K562 (cell line): ENCODE measurements around the gene VTN. TPM values are rescaled to one million over a fixed set of nuclear protein-coding genes. Genes with fewer than 3 reads are reported as not detected.
A peak's percentile ranks its signal among the peaks of the same experiment; 100 is the strongest.

Experiments used
- ATAC-seq: fragments of 200-7000 bp; cut with Tn5 transposase; 3 replicates; pipeline ENCODE4 v1.9.1; 2020; ENCODE audit warnings: moderate library complexity
- BruUV-seq: library from RNA; stranded (reverse); fragments of 400-500 nt; replicated peaks from 2 replicates; lab custom pipeline; 2021; lab: Mats Ljungman, UMichigan
- CTCF ChIA-PET: fragments of 300-600 bp; formaldehyde crosslinking; extraction: SDS; loops from one replicate; lab custom pipeline; 2021; ENCODE audit warnings: low intra/inter-chr PET ratio; lab: Yijun Ruan, JAX
- POLR2A ChIA-PET: fragments of 300-600, 350-650 bp; sonication (Branson Sonifier 250); formaldehyde crosslinking; extraction: SDS; loops from one replicate; lab custom pipeline; 2021; ENCODE audit warnings: antibody characterized with exemption, inconsistent platforms; lab: Yijun Ruan, JAX
- DNase-seq, 4 experiments: peaks; one replicate each; pipeline versions ENCODE4 v3.0.0 to v3.0.0-alpha.2; 2011 to 2018; ENCODE audit warnings: low spot score in 3 of 4, mixed read lengths in 3 of 4; ENCODE audit errors: extremely low read depth in 1 of 4
- FAIRE-seq: peaks from 2 replicates; lab custom pipeline; 2011; peaks lifted over from hg19 to GRCh38; lab: Jason Lieb, UNC
- H2AFZ ChIP-seq: 2 replicates; pipeline ENCODE4 v1.6.0; 2011; ENCODE audit warnings: low read depth, low read length, control low read depth, inconsistent platforms
- H3K27ac ChIP-seq: fragments of 200-600 bp; 3 replicates; pipeline ENCODE4 v1.8.0; 2011; ENCODE audit warnings: low read depth, mild to moderate bottlenecking, control low read depth, inconsistent platforms, low read length, moderate library complexity, mixed read lengths; ENCODE audit errors: extremely low read depth
- H3K27me3 ChIP-seq, 2 experiments: fragments of 300-600 bp in 1 of 2; 2 replicates in 1 of 2; 3 replicates in 1 of 2; pipeline versions ENCODE4 v1.6.0 to v1.8.0; 2011; ENCODE audit warnings: inconsistent platforms in 2 of 2, low read length in 2 of 2, mild to moderate bottlenecking in 1 of 2, mixed read lengths in 1 of 2, moderate library complexity in 1 of 2; ENCODE audit not compliant: control insufficient read depth in 2 of 2, insufficient read depth in 2 of 2
- H3K36me3 ChIP-seq: fragments of 300-600 bp; 3 replicates; pipeline ENCODE4 v1.8.0; 2011; ENCODE audit warnings: mild to moderate bottlenecking, low read length, inconsistent platforms; ENCODE audit not compliant: control insufficient read depth, insufficient read depth
- H3K4me1 ChIP-seq, 2 experiments: fragments of 200-600 bp in 1 of 2; replicated peaks in 1 of 2; 2 replicates in 1 of 2; 3 replicates in 1 of 2; pipeline versions ENCODE4 v1.5.1 to v1.8.0; 2011; ENCODE audit warnings: inconsistent platforms in 2 of 2, low read length in 2 of 2, mild to moderate bottlenecking in 1 of 2, mixed read lengths in 1 of 2, moderate library complexity in 1 of 2; ENCODE audit not compliant: control insufficient read depth in 2 of 2, insufficient read depth in 2 of 2
- H3K4me2 ChIP-seq: 2 replicates; pipeline ENCODE4 v1.6.1; 2011; ENCODE audit warnings: low read length, control low read depth, inconsistent platforms, mixed read lengths; ENCODE audit not compliant: insufficient read depth
- H3K4me3 ChIP-seq: fragments of 200-600 bp; sonication (generic), shearing (Covaris generic); 2 replicates; pipeline ENCODE4 v1.5.1; 2016; ENCODE audit warnings: control low read depth, inconsistent platforms
- H3K79me2 ChIP-seq: fragments of 200-600 bp; 3 replicates; pipeline ENCODE4 v1.8.0; 2011; ENCODE audit warnings: low read length, inconsistent platforms; ENCODE audit not compliant: control insufficient read depth, insufficient read depth
- H3K9ac ChIP-seq, 2 experiments: 2 replicates each; pipeline versions ENCODE4 v1.6.0 to v1.6.1; 2011; ENCODE audit warnings: low read depth in 2 of 2, low read length in 2 of 2, control low read depth in 1 of 2, inconsistent platforms in 1 of 2, mild to moderate bottlenecking in 1 of 2, mixed read lengths in 1 of 2; ENCODE audit not compliant: insufficient read depth in 1 of 2
- H3K9me1 ChIP-seq: one replicate; pipeline ENCODE4 v1.6.0; 2011; ENCODE audit warnings: inconsistent platforms, mild to moderate bottlenecking, low read length, moderate library complexity; ENCODE audit not compliant: control insufficient read depth, insufficient read depth
- H3K9me3 ChIP-seq: replicated peaks from 2 replicates; pipeline ENCODE4 v1.5.1; 2011; ENCODE audit warnings: low read depth, low read length, inconsistent platforms; ENCODE audit not compliant: control insufficient read depth, insufficient read depth
- H4K20me1 ChIP-seq: replicated peaks from 2 replicates; pipeline ENCODE4 v1.6.1; 2011; ENCODE audit warnings: low read length, inconsistent platforms, mixed read lengths; ENCODE audit not compliant: control insufficient read depth, insufficient read depth
- CHAMP1 ChIP-seq: fragments of 450-650 bp; IDR thresholded peaks from 2 replicates; pipeline ENCODE4 v1.6.1; 2016; ENCODE audit warnings: mild to moderate bottlenecking
- DEAF1 ChIP-seq: fragments of 450-650 bp; formaldehyde crosslinking; IDR thresholded peaks from 2 replicates; pipeline ENCODE4 v1.4.0; 2020; ENCODE audit warnings: mild to moderate bottlenecking, moderate library complexity
- FOXK2 ChIP-seq, 2 experiments: fragments of 450-650 bp; IDR thresholded peaks in 1 of 2; conservative IDR thresholded peaks in 1 of 2; 2 replicates each; pipeline ENCODE4 v1.6.1; 2016; ENCODE audit warnings: low read depth in 2 of 2, mild to moderate bottlenecking in 1 of 2
- RBBP5 ChIP-seq: fragments of 200-600 bp; sonication (generic); IDR thresholded peaks from 2 replicates; pipeline ENCODE4 v1.6.1; 2012; ENCODE audit warnings: borderline replicate concordance, mild to moderate bottlenecking, low read length, control low read depth, inconsistent platforms; ENCODE audit not compliant: insufficient read depth, poor library complexity, severe bottlenecking
- RCOR1 ChIP-seq, 2 experiments: IDR thresholded peaks; 2 replicates each; pipeline ENCODE4 v1.6.1; 2012; ENCODE audit warnings: low read depth in 2 of 2, low read length in 2 of 2, borderline replicate concordance in 1 of 2, improper control_type of control experiment in 1 of 2
- TCF7L2 ChIP-seq: fragments of 150-350 bp; IDR thresholded peaks from 2 replicates; pipeline ENCODE4 v1.6.1; 2016; ENCODE audit warnings: low read depth, mild to moderate bottlenecking, low read length, moderate library complexity
- USF1 ChIP-seq: sonication (generic); formaldehyde crosslinking; IDR thresholded peaks from 2 replicates; pipeline ENCODE4 v1.9.0; 2022; ENCODE audit warnings: mild to moderate bottlenecking, missing genetic modification reagents
- ZNF561 ChIP-seq: fragments of 450-650 bp; formaldehyde crosslinking; conservative IDR thresholded peaks from 2 replicates; pipeline ENCODE4 v1.4.0; 2020; ENCODE audit warnings: mild to moderate bottlenecking, moderate library complexity
- WGBS: fragments of 100-300 bp; shearing (Covaris generic); methylation state at CpG from one replicate; pipeline ENCODE4 v1.1.6; 2016; ENCODE audit warnings: low coverage, mixed read lengths; ENCODE audit not compliant: insufficient coverage; ENCODE audit errors: missing lambda C conversion rate; 5-methylcytosine and 5-hydroxymethylcytosine counted together
- in situ Hi-C: fragments of 300-500 bp; cut with MboI; formaldehyde crosslinking; loops from 4 replicates; pipeline ENCODE4 v1.15.0; 2018; ENCODE audit warnings: inconsistent platforms, mixed read lengths
- intact Hi-C: fragments of 100-400 bp; cut with micrococcal nuclease; formaldehyde crosslinking; loops from 2 replicates; pipeline ENCODE4 v1.14.2; 2022
- polyA plus RNA-seq, 8 experiments: library from polyadenylated mRNA; depleted of rRNA in 4 of 8; stranded (reverse) in 5 of 8; unstranded in 3 of 8; fragments of >200 nt; fragmentation: Nextera tagmentation in 2 of 8; fragmentation: Illumina TruSeq in 1 of 8; extraction: Ambion mirVana in 2 of 8; extraction: Trizol in 1 of 8; gene quantifications; 2 replicates each; pipeline versions ENCODE4 v1.2.1 to v1.2.3, GENCODE V29; 2011 to 2014; ENCODE audit warnings: inconsistent platforms in 1 of 8, missing spikeins in 1 of 8
- total RNA-seq, 7 experiments: library from RNA; depleted of rRNA in 6 of 7; stranded (reverse); fragments of >200 nt in 6 of 7; fragmentation: Illumina TruSeq in 2 of 7; extraction: Trizol in 2 of 7; gene quantifications; 2 replicates each; pipeline versions ENCODE4 v1.2.1 to v1.2.3, GENCODE V29; 2011 to 2021; ENCODE audit warnings: low replicate concordance in 1 of 7

Gene VTN
- total and polyA plus RNA-seq, 9 of the 15 experiments (the other 6 are each of a cell fraction or from before 2014, with no cell fraction given): 0.13 to 1.0 (median 0.29) TPM; not detected in 1

- H3K27me3 ChIP-seq: no peaks in the 10 kb centered on the region
- H3K4me2 ChIP-seq: no peak overlapping the region
- intact Hi-C loops (no loop called here), in situ Hi-C loops (no loop called here)
- no peaks in the 10 kb centered on the region for H3K9me3 ChIP-seq
- H4K20me1 ChIP-seq: no peaks in the 10 kb centered on the region; the same call in none of the 2 replicates
- no peak overlapping the region for H3K4me3 ChIP-seq
- H3K36me3 ChIP-seq: peaks cover 92% of the 10 kb centered on the region
- TSS peak; percentile 24 for BruUV-seq
- H3K27ac ChIP-seq: no peak overlapping the region
- FAIRE-seq: peak; percentile 75
- WGBS: 67% methylated on average over 7 of the region's 7 CpGs
- no peaks in the 10 kb centered on the region for H3K79me2 ChIP-seq
- CTCF ChIA-PET: interaction anchor here (0.5 kb wide), 1 partner anchor 580 kb away, joined by 5 read pairs; no protein-coding TSS in a partner anchor
- peak; percentile 32 to 57 (median 40) for DNase-seq
- H3K9me1 ChIP-seq: peaks cover 2% of the 10 kb centered on the region
- no peak overlapping the region for H3K9ac ChIP-seq
- peaks cover 0 to 3% of the 10 kb centered on the region in 2 experiments; a peak in 1 of 5 replicates for H3K4me1 ChIP-seq
- peak; percentile 73 for ATAC-seq
- POLR2A ChIA-PET: interaction anchor here (0.7 to 4.2 kb wide), 5 partner anchors 10 to 1055 kb away, joined by 3 to 44 read pairs (median 4); partner anchors contain the start of genes IFT20, POLDIP2 and TNFAIP1
- no peak overlapping the region for H2AFZ ChIP-seq
- TF ChIP-seq DEAF1 (CRISPR knock-in tag) (peak; percentile 47; the same call in 1 of the 2 replicates), RCOR1 (IDR thresholded peaks at IDR 0.05; ENCODE audit: borderline replicate concordance in 1 of 2, low read depth in 2 of 2, low read length in 2 of 2) (peak in 1 of 2 experiments; percentile 85; a peak in 3 of 4 replicates), TCF7L2 (no peak), CHAMP1 (no peak), USF1 (CRISPR knock-in tag) (no peak), FOXK2 (conservative IDR thresholded peaks at IDR 0.05 in 1 of 2, IDR thresholded peaks at IDR 0.05 in 1 of 2; ENCODE audit: low read depth in 2 of 2) (peak; percentile 40 to 71; a peak in 3 of 4 replicates), RBBP5 (no peak), ZNF561 (CRISPR knock-in tag) (no peak)
Measured at GRCh38 chr17:28346746-28347246, 23.3 kb downstream of the VTN start.
